Adrenal gland (tissue), 5 donors: Measurements from ENCODE around the gene FAT1.

Source experiments
- CTCF ChIP-seq, 6 experiments: fragments of 450-650 bp in 4 of 6; fragments of 200-600 bp in 2 of 6; sonication (generic) in 1 of 6; IDR thresholded peaks; 1 replicate in 5 of 6; 2 replicates in 1 of 6; pipeline versions ENCODE4 v1.5.1 to v1.8.0; 2016 to 2021; ENCODE audit warnings: antibody characterized with exemption in 6 of 6, mild to moderate bottlenecking in 2 of 6, moderate library complexity in 1 of 6
- POLR2A ChIP-seq, 2 donors: fragments of 450-650 bp; IDR thresholded peaks; one replicate each; pipeline ENCODE4 v1.6.1; 2017; ENCODE audit warnings: antibody characterized with exemption in 2 of 2, mild to moderate bottlenecking in 2 of 2, moderate library complexity in 1 of 2
- donor health status: DM: no; HTN: no; CAD: no.

- TF ChIP-seq CTCF (IDR thresholded peaks at IDR 0.05) (no peak), POLR2A (IDR thresholded peaks at IDR 0.05) (no peak)
Observed at GRCh38 chr4:186545436-186545835, 178.2 kb downstream of the FAT1 start.
